Measurements from ENCODE around the gene CHRNA7. TPM values are rescaled to one million over a fixed set of nuclear protein-coding genes. Genes with fewer than 3 reads are reported as not detected.
A peak's percentile ranks its signal among the peaks of the same experiment; 100 is the strongest.

Gene CHRNA7
- total RNA-seq, 3 donors from 2014 or later, result 3.4 to 12.2 (median 5.3) TPM

DNA sequence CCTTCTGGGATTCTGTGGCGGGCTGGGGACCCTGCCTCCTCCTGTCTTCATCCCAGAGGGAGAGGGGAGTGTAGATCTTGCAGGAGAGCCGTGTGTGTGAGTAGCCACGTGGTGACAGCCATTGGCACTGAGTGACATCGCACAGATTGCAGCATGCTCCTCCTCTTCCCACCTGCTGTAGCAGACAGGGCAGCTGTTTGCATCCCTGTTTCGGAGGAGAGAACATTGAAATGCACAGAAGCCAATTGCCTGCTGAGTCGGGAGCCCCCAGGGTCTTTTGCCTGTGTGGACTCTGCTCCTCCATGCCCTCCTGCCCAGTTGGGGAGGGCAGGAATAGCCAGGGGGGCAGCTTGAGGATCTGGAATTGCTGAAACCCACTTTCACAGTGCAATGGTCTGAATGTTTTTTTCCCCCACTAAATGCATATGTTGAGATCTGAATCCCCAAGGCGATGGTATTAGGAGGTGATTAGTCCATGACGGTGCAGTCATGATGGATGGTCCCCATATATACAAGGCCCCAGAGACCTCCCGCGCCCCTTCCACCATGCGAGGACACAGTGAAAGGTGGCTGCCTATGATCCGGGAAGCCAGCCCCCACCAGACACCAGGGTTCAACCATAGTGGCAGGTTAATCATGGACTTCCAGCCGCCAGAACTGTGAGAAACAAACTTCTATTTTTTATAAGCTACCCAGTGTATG, 66.8 kb downstream of the CHRNA7 start:
- intact Hi-C loops (cut with DNase I, micrococcal nuclease), result no loop called here
- no peak for DNase-seq
- TF ChIP-seq, protein P1, sequence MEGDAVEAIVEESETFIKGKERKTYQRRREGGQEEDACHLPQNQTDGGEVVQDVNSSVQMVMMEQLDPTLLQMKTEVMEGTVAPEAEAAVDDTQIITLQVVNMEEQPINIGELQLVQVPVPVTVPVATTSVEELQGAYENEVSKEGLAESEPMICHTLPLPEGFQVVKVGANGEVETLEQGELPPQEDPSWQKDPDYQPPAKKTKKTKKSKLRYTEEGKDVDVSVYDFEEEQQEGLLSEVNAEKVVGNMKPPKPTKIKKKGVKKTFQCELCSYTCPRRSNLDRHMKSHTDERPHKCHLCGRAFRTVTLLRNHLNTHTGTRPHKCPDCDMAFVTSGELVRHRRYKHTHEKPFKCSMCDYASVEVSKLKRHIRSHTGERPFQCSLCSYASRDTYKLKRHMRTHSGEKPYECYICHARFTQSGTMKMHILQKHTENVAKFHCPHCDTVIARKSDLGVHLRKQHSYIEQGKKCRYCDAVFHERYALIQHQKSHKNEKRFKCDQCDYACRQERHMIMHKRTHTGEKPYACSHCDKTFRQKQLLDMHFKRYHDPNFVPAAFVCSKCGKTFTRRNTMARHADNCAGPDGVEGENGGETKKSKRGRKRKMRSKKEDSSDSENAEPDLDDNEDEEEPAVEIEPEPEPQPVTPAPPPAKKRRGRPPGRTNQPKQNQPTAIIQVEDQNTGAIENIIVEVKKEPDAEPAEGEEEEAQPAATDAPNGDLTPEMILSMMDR (IDR thresholded peaks at IDR 0.05), result no peak
- Histone ChIP-seq H3K36me3 (ENCODE audit: low read depth) (no peaks in the 10 kb centered on the region), H3K4me3 (no peak overlapping the region), H3K4me1 (ENCODE audit: low read depth) (no peaks in the 10 kb centered on the region), H3K9me3 (no peaks in the 10 kb centered on the region)
- no peak for ATAC-seq

DNA sequence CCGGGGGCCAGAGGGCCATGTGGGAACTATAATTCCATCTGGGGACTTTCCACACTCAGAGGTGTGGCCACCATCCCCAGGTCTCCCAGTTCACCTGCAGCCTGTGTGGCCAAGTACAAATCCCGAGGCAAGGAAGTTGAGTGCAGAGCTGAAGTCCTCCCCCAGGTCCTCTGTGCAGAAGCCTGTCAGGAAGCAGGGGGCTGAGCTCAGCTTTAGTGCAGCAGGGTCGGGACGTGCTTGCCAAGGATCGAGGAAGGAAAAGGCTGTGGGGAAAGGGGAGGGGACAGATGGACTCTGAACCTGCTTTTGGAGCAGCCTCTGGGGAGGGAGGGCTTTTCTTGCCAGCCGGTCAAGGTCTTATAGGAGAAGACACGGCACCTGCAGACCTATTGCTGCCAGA, 67.7 kb downstream of the CHRNA7 start:
- H3K36me3 ChIP-seq (ENCODE audit: low read depth), result no peaks in the 10 kb centered on the region
- ATAC-seq, result peak; percentile 75
- no peaks in the 10 kb centered on the region for H3K9me3 ChIP-seq
- H3K4me1 ChIP-seq (ENCODE audit: low read depth), result no peaks in the 10 kb centered on the region
- intact Hi-C loops (cut with DNase I, micrococcal nuclease), result no loop called here
- TF ChIP-seq, protein P1 (IDR thresholded peaks at IDR 0.05), result no peak
- DNase-seq, result peak in 2 of 3 donors; percentile 29 to 35
- no peak overlapping the region for H3K4me3 ChIP-seq

GRCh38 chr15:32099097-32099785, 68.9 kb downstream of the CHRNA7 start:
- TF ChIP-seq, protein P1 (IDR thresholded peaks at IDR 0.05), result no peak
- Histone ChIP-seq H3K4me1 (ENCODE audit: low read depth) (no peaks in the 10 kb centered on the region), H3K4me3 (no peak overlapping the region), H3K9me3 (no peaks in the 10 kb centered on the region), H3K36me3 (ENCODE audit: low read depth) (no peaks in the 10 kb centered on the region)
- DNase-seq (no peak), ATAC-seq (no peak)
- intact Hi-C loops (cut with DNase I, micrococcal nuclease), result no loop called here

DNA sequence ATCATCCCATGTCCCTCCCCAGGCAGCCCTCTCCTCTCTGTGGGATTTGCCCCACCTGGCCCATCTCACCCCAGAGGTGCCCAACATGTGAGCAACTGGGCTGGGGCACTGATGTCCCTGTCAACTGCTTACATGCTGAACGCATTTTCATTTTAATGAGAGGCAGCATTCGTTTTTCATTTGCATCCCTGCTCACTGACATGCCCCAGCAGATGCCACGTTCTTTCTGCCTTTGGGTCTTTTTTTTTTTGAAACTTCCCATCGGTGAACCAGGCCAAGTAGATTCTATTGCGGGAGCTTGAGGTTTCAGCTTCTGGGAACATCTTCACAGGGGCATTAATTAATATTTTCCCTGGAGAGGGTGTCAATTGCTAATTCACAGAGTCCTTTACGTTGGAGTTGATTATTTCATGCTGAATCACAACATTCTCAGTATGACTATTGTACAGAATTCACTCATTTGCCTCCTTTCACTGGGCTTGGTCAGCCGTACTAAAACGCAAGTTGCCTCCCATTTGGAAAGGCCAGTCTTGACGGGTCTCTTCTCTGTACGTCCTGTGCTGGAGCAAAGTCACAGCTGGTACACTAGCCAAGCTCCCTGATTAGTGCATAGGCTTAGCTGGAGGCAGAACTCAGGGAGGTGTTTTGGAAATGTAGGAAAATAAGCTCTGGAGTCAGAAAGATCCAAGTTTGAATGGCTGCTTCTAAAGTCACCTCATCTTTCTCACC, 69.8 kb downstream of the CHRNA7 start:
- DNase-seq (no peak), ATAC-seq (no peak)
- intact Hi-C loops (cut with DNase I, micrococcal nuclease), result no loop called here
- Histone ChIP-seq H3K36me3 (ENCODE audit: low read depth) (no peaks in the 10 kb centered on the region), H3K9me3 (no peaks in the 10 kb centered on the region), H3K4me1 (ENCODE audit: low read depth) (no peaks in the 10 kb centered on the region), H3K4me3 (no peak overlapping the region)
- TF ChIP-seq, protein P1 (IDR thresholded peaks at IDR 0.05), result no peak

DNA sequence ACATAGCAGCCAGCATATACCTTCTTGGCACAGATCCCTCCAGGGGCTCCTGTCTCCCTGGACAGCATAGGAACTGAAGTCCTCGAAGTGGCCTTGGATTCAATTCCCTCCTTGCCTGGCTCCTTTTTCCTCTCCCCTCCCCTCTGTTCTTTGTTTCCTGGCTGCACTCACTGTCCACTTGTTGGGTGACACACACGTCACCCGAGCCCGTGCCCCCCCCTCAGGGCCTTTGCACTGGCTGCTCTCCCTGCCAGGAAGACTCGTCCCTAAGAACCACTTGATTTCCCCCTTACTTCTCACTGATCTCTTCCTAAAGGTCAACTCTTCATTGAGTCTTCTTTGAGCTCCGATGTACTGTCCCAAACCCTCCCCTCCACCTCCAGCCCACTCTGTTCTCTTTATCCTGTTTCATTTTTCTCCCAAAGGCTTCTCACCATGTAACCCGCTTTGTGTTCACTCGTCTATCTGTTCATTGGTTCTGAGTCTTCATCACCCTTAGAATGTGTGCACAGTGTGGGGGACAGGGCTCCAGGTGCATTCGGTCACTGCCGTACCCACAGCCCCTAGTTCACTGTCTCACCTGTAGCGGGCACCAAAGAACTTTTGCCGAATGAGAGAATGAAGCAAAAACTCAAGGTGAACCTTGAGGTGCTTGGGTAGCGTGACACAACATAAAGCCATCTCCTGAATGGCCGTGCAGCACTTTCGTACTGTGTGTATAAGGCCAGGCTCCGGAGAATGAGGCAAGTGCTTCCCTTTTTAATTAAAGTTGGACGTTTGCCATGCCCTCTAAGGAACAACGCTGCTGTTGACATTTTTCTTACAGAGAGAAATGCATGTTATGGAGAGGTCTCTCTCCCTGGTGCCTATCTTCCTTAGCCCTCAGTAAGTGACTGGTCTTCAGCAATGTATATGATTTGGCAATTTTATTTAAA, 74.0 kb downstream of the CHRNA7 start:
- Histone ChIP-seq H3K36me3 (ENCODE audit: low read depth) (no peaks in the 10 kb centered on the region), H3K9me3 (no peaks in the 10 kb centered on the region), H3K4me1 (ENCODE audit: low read depth) (no peaks in the 10 kb centered on the region), H3K4me3 (no peak overlapping the region)
- DNase-seq (no peak), ATAC-seq (no peak)
- intact Hi-C loops (cut with DNase I, micrococcal nuclease), result no loop called here
- TF ChIP-seq, protein P1 (IDR thresholded peaks at IDR 0.05), result no peak
